Neutrophil (primary cell): ENCODE results near the gene SORCS2.

ENCODE experiments used
- H3K27ac ChIP-seq: fragments of 200-600 bp; sonication (generic); 2 replicates; pipeline ENCODE4 v1.5.1; 2016; ENCODE audit warnings: mild to moderate bottlenecking, moderate library complexity
- H3K27me3 ChIP-seq: fragments of 200-600 bp; sonication (generic); 2 replicates; pipeline ENCODE4 v1.6.0; 2016; ENCODE audit warnings: mild to moderate bottlenecking
- H3K36me3 ChIP-seq: fragments of 200-600 bp; sonication (generic); 2 replicates; pipeline ENCODE4 v1.5.1; 2017
- H3K4me1 ChIP-seq, 2 experiments: fragments of 200-600 bp in 1 of 2; sonication (generic) in 1 of 2; 1 replicate in 1 of 2; 2 replicates in 1 of 2; pipeline versions ENCODE4 v1.5.1 to v1.6.1; 2013 to 2016; ENCODE audit warnings: low read depth in 1 of 2, low read length in 1 of 2, mild to moderate bottlenecking in 1 of 2, moderate library complexity in 1 of 2; ENCODE audit not compliant: control insufficient read depth in 1 of 2, insufficient read depth in 1 of 2
- H3K4me3 ChIP-seq, 2 experiments: fragments of 200-600 bp in 1 of 2; sonication (generic) in 1 of 2; 1 replicate in 1 of 2; 2 replicates in 1 of 2; pipeline ENCODE4 v1.5.1; 2013 to 2016; ENCODE audit warnings: low read depth in 1 of 2, low read length in 1 of 2, mild to moderate bottlenecking in 1 of 2, moderate library complexity in 1 of 2
- H3K9me3 ChIP-seq: fragments of 200-600 bp; sonication (generic); 2 replicates; pipeline ENCODE4 v1.5.1; 2016
- CTCF ChIP-seq: fragments of 200-600 bp; sonication (generic); IDR thresholded peaks from 2 replicates; pipeline ENCODE4 v1.5.1; 2016; ENCODE audit warnings: antibody characterized with exemption

Gene SORCS2

GRCh38 chr4:7466215-7466614 is 273.9 kb downstream of the SORCS2 start:
- H3K36me3 ChIP-seq: no peaks in the 10 kb centered on the region
- H3K27ac ChIP-seq: no peak overlapping the region
- no peak for TF ChIP-seq CTCF
- no peak overlapping the region for H3K4me3 ChIP-seq
- H3K27me3 ChIP-seq: peaks cover 1% of the 10 kb centered on the region
- H3K4me1 ChIP-seq: no peaks in the 10 kb centered on the region
- no peaks in the 10 kb centered on the region for H3K9me3 ChIP-seq

- Histone ChIP-seq H3K9me3 (no peaks in the 10 kb centered on the region), H3K4me1 (no peaks in the 10 kb centered on the region), H3K36me3 (no peaks in the 10 kb centered on the region), H3K27me3 (peaks cover 8% of the 10 kb centered on the region), H3K4me3 (no peak overlapping the region), H3K27ac (no peak overlapping the region)
- TF ChIP-seq CTCF: no peak
Observed at GRCh38 chr4:7466904-7467303, 274.6 kb downstream of the SORCS2 start.

GRCh38 chr4:7467471-7467870 is 275.1 kb downstream of the SORCS2 start:
- H3K4me3 ChIP-seq: no peak overlapping the region
- no peak for TF ChIP-seq CTCF
- peaks cover 14% of the 10 kb centered on the region for H3K27me3 ChIP-seq
- H3K9me3 ChIP-seq: no peaks in the 10 kb centered on the region
- H3K27ac ChIP-seq: no peak overlapping the region
- no peaks in the 10 kb centered on the region for H3K4me1 ChIP-seq
- H3K36me3 ChIP-seq: no peaks in the 10 kb centered on the region

GRCh38 chr4:7469023-7469422 is 276.7 kb downstream of the SORCS2 start:
- Histone ChIP-seq H3K27me3 (peaks cover 25% of the 10 kb centered on the region), H3K4me1 (no peaks in the 10 kb centered on the region), H3K27ac (no peak overlapping the region), H3K36me3 (no peaks in the 10 kb centered on the region), H3K9me3 (no peaks in the 10 kb centered on the region), H3K4me3 (no peak overlapping the region)
- TF ChIP-seq CTCF: no peak

- Histone ChIP-seq H3K36me3 (no peaks in the 10 kb centered on the region), H3K27ac (no peak overlapping the region), H3K4me3 (no peak overlapping the region), H3K27me3 (peaks cover 25% of the 10 kb centered on the region), H3K4me1 (no peaks in the 10 kb centered on the region), H3K9me3 (no peaks in the 10 kb centered on the region)
- TF ChIP-seq CTCF: no peak
Observed at GRCh38 chr4:7470111-7470510, 277.8 kb downstream of the SORCS2 start.

GRCh38 chr4:7470522-7471128 is 278.3 kb downstream of the SORCS2 start:
- H3K9me3 ChIP-seq: no peaks in the 10 kb centered on the region
- H3K4me1 ChIP-seq: no peaks in the 10 kb centered on the region
- H3K27me3 ChIP-seq: peaks cover 25% of the 10 kb centered on the region

More at GRCh38 chr4:7470522-7471128, 278.3 kb downstream of the SORCS2 start:
- no peak for TF ChIP-seq CTCF
- Histone ChIP-seq H3K36me3 (no peaks in the 10 kb centered on the region), H3K27ac (no peak overlapping the region), H3K4me3 (no peak overlapping the region)
